NCI-H82 (cell line): Measurements from ENCODE around the gene SF3B2.
A peak's percentile ranks its signal among the peaks of the same experiment; 100 is the strongest.
"Not testable (repeated sequence)": the region's sequence is repeated elsewhere in the genome, so short reads cannot be mapped to it uniquely, and the experiment has no call there.

Experiments used
- DNase-seq: peaks from one replicate; lab custom pipeline; 2025; lab: John Stamatoyannopoulos, UW

The SF3B2 gene

DNA sequence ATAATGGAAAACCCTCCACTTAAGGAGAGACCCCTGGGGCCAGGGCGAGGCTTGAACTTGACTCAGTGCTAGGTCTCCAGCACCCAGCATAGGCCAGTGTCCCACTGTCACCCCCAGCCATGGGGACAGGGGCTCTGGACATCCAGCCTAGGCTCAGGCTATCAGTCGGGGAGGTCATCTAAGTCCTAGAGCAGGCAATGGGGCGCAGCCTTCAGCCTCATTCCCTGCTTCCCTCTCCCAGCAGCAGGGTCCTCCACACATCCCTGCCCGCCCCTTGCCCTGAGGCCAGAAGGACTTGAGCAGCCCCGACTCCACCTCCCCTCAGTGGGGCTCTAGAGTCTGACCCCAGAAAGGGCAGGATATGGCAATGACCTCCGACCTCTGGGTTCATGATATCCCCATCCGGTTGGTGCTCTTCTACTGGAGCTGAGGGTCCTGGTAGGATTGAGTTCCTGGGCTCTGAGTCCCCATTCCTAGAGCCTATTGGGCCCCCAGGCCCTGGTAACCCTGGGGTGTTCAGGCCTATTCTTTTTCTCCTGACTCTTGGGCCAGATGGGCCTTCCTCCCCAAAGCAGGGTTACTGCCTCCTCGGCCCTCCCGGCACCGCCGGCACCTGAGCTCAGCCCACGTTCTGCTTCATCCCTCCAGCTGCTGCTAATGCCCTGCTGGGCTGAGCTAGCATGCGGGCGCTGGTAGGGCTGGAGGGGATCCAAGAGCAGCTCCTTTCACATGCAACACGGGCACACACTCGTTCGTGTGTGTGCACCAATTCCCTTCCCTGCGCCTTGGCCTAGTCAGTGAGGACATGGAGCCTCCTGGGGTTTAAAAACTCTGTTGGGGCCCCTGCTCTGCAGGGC, 36.0 kb upstream of the SF3B2 start:
- DNase-seq, result no peak

DNA sequence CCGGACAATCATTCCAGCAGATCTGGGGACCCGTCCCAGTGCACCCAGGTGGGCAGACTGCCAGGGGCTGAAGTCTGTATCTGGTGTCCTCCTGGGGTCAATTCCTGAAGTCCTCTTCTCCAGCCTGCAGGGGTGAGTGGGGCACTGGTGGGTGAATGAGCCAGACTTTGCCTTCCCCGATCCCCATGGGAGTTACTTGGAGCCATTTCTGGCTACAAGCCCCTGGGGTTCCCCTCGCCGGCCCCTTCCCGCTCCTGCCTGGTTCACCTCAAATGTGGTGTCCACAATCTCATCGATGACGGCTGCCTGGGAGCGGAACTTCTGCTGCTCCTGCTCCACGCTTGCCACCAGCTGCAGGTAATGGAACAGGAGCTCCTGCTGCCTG, 35.4 kb upstream of the SF3B2 start:
- no peak for DNase-seq

DNA sequence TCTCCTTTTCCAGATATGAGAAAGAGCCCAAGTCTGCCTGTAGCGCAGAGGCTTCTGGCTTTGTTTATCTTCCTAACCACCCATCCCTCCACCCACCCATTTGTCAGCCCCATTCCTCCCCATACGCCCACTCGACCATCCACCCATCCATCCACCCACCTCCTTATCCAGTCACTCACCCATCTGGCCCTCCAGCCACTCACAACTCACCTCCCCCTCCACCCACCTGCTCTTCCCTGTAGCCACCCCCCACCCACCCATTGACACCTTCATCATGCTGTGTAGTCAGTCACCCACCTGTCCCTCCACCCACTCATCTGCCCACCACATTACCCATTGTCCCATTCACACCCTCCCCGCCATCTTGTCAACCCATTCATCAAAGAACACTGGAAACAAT, 34.8 kb upstream of the SF3B2 start:
- no peak for DNase-seq

DNA sequence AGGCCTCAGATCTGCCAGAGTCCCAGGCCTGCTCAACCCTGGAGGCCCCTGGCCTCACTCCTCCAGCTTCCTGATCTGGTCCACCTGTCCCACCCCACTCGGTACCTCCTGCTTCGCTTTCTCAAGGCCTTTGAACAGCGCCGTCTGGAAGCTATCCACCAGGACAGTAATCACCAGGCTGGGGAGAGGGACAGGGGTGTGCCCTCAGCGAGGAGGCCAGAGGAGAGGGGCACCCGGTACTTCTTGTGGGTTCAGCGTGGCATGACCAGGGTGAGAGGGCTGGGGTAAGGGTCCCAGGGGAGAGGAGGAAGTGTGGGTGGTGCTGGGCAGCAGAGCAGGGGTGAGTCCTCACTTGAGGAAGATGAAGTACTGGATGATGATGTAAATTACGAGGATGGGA, 32.0 kb upstream of the SF3B2 start:
- no peak for DNase-seq

DNA sequence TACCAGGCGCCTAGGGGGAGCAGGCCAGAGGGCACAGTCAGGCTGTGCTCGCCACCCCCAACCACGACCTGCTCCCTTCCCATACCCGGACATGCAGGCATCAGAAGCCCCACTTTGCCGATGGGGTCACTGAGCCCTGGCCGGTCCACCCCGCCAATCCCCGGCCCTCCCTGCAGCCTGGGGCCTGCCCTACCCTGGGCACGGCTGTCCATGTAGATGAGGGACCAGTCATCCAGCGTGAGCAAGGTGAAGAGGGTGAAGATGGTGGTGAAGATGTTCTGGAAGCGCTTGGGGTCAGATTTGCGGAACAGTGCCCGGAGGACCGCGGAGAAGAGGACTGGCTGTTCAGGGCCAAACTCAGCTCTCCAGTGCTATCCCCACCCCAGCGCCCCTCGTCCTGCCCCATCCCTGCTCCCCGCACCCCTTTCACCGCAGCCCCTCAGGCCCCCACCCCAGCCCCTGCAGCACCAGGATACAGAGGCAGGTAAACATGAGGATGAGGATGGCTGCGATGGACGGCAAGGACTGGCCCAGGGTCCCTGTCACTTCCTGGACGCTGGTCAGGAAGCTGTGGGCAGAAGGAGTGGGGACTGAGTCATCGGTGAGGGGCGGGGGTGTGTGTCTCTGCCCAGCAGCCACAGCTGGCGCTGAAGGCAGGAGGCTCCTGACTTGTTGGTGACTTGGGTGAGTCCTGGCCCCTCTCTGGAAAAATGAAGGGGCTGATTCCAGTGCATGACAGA, 31.4 kb upstream of the SF3B2 start:
- no peak for DNase-seq

DNA sequence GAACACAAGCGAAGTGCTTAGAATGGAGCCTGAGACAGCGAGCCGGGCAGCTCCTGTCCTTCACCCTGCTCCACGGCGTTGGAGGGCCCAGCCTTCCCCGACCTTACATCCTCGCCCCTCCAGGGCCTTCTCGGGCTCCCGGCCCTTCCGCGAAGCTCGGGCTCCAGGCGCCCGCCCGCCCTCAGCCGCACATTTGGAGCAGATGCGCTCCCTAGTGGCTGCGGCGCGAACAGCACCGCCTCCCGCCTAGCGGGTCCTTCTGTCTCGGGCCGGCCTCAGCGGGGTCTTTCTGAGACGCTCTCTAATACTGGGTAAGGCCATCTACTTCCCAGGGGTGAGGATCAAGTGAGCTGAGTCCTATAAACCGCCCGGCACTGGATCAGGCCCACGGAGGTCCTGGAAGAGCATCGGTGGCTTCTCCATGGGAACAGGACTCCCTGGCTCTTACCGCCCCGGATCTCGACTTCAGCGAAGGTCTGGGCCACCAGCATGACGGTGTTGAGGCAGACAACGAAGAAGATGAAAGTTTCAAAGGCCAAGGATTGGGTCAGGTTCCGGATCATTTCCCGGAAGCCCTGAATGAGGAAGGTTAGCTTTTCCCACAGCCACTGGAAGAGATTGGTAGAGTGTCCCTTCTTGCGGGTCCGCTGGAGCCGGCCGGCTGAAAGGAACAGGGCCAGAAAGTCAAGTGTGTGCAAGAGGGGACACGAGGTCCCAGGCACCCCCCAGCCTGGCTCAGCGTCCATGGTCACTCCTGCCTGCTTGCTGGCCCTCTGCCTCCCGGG, 29.6 kb upstream of the SF3B2 start:
- peak; percentile 75 for DNase-seq

DNA sequence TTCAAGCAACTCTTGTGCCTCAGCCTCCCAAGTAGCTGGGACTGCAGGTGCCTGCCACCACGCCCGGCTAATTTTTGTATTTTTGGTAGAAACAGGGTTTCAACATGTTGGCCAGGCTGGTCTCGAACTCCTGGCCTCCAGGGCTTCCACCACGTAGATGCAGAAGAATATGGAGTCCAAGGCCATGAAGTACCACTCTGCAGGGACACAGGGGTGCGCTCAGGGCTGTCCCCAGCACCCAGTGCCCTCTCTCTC, 29.1 kb upstream of the SF3B2 start:
- DNase-seq, result not testable (repeated sequence)

DNA sequence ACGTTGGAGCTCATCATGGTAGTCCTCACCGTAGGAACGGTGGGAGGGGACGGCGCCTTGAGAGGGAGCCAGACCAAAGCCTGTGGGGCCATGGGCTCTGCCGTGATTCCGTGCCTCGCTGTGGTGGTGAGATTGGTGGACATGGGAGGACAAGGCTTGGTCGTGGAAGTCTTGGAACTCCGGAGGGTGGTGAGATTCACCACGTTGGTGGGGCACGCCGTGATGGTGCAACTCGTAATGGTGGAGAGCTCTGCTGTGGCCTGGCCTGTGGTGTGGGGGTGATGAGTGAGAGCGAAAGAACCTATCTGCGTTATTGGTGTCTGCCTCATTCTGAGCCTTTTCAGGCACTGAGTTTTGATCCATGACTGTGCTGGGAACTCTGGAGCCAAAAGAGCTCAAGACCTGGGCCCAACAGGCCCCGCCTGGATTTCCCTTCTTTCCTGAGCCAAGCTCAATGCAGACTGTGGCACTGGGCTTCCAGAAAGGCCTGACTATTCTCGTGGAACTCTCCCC, 26.1 kb upstream of the SF3B2 start, which contains the start of gene CATSPER1:
Gene CATSPER1, minus strand, starts transcription at position 463 of the 513 bp plus-strand sequence. Its CDS starts 100 bp downstream, at position 363.
- no peak for DNase-seq

DNA sequence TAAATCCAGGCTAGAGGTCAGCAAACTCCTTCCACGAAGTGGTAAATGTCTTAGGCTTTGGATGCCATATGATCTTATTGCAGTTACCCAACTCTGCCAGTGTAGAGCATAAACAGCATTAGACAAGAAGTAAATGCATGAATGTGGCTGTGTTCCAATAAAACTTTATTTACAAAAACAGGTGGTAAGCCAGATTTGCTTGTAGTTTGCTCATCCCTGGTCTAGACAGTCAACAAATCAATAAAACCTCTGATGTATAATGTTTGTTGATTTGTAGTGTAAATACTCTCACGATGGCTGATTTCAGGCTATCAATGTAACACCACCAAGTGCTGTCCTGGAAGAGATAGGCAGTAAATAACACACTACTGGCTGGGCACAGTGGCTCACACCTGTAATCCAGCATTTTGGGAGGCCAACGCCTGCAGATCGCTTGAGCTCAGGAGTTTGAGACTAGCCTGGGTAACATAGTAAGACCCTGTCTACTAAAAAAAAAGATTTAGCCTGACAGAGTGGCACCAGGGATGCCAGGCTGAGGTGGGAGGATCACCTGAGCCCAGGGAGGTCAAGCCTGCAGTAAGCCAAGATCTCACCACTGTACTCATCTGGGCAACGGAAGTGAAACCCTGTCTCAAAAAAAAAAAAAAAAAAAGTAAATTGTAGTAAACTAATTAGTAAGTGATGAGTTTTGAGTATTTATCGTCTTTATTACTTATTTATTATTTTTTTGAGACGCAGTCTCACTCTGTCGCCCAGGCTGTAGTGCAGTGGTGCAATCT, 19.0 kb upstream of the SF3B2 start:
- DNase-seq, result no peak

DNA sequence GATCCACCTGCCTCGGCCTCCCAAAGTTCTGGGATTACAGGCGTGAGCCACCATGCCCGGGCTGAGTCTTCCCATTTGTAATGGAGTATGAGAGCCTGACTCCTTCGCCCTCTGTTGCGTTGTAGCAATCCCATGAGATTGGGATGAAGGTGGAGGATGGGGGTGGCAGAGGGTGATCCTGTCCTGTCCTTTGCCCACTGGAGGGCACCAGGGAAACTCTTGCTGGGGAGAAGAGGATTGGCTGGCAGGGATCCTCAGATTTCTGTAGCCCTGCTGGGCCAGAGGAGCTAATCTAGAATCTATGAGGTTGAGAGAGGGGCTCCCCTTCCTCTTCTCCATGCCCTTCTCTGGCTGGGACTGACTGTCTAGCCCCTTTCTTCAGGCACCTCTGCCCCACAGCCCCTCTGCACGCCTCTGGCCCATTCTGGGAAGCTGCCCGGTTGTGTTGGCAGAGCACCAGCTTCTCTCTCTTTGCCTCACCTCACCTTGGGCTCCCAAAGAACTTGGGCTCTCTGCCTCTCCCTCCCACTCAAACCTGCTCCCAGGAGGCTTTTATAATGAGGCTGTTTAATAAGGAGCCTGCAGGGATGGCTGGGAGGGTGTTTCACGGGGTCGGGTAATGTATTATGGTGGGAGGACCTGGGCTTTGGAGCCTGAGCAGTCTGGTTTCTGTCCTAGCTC, 16.4 kb upstream of the SF3B2 start:
- DNase-seq, result no peak

DNA sequence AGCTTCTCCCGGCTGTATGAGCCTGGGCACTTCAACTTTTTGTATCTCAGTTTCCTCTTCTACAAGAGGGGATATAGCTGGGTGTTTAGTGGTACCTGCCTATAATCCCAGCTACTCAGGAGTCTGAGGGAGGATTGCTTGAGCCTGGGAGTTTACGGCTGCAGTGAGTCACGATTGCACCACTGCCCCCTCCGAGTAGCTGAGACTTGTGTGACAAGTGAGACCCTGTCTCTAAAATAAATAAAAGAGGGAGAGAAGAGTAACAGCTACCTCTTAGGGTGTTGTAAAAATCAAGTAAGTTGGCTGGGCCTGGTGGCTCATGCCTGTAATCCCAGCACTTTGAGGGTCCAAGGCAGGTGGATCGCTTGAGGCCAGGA, 15.8 kb upstream of the SF3B2 start:
- DNase-seq, result no peak

DNA sequence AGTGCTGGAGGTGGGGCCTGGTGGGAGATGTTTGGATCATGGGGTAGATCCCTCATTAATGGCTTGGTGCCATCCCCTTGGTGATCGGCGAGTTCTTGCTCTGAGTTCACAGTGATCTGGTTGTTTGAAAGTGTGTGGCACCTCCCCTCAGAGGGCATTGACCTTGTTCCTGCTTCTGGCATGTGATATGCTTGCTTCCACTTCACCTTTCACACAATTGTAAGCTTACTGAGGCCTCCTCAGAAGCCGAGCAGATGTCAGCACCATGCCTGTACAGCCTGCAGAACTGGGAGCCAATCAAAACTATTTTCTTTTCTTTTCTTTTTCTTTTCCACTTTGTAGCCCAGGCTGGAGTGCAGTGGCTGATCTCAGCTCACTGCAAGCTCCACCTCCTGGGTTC, 14.8 kb upstream of the SF3B2 start:
- DNase-seq, result no peak

DNA sequence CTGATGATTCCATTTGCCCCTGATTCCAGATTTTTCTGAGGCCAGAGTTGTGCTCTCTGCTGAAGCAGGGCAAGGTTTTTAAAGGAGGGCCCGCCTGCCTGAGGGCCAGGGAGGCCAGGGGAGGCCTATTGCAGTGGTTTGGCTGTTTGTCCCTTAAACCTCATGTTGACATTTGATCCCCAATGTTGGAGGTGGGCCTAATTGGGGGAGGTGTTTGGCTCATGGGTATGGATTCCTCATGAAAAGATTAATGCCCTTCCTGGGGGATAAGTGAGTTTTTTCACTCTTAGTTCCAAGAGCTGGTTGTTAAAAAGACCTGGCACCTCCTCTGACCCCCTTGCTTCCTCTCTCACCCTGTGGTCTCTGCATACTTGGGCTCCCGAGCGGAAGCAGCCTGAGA, 12.4 kb upstream of the SF3B2 start:
- DNase-seq, result no peak

DNA sequence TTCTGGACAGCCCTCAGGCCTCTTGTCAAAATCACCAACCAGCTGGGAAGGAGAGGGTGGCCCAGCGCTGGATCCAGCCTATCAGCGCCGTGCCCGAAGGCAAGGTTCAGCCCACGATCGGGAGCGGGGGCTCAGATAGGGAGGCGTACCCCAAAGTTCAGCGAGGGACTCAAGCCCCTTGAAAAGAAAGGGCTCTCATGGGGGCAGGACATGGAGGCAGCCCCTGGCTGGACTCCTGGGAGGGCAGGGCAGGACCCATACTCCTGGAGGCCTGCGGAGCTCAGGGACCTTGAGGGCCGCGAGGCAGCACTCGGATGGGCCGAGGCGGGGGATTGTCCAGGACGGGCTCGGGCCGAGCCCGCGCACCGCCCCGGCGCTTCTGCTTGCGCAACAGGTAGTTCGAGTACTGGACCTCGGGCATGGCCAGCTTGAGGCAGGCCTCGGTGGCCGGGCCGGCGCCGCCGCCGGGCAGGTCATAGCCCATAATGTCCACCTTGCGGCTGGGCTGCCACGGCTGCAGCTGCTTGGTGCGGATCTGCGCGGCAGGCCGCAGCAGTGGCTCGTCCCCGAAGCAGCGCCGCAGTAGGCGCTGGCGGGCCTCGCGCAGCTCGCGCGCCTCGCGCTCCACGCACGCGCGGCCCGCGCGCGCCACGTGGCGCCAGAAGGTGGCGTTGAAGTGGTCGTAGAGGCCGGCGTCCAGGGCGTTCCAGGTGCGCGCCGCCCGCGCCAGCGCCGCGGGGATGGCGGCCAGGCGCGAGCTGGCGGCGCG, 9.8 kb upstream of the SF3B2 start:
- no peak for DNase-seq

DNA sequence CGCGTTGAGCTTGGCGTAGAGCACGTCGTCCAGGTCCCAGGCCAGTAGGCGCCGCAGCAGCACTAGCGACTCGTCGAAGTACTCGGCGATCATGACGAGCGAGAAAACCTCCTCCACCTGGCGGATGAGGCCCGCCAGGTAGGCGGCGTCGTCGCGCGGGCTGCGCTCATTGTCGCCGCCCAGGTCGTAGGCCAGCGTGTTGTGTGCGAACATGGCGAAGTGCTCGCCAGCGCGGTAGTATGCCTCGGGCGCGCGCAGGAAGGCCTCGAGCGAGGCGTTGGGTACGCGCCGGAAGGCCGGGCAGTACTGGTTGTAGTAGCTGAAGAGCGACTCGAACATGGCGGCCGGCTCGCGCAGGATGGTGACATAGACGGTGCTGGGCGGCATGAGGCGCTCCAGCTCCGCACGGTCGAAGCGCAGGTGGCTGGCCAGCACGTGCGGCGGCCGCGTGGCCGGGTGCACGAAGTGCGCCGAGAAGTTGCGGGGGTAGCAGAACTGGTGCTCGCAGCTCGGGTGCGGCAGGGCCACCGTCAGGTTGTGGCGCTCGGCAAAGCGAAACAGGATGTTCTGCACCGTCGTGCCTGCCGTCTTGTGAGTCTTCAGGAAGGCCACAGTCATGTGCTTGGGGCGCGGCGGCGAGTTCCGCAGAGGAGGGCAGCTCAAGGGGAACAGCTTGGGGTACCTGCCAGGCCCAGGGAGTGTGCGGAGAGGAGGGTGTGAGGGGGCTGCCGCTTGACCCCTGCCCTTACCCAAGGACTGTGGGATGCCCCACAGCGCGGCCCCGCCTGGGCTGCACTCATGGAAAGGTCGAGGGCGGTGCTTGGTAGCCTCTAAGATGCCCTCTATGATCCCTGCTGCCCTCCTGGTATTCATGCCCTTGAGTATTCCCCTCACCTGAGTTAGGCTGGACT, 8.9 kb upstream of the SF3B2 start:
- no peak for DNase-seq

DNA sequence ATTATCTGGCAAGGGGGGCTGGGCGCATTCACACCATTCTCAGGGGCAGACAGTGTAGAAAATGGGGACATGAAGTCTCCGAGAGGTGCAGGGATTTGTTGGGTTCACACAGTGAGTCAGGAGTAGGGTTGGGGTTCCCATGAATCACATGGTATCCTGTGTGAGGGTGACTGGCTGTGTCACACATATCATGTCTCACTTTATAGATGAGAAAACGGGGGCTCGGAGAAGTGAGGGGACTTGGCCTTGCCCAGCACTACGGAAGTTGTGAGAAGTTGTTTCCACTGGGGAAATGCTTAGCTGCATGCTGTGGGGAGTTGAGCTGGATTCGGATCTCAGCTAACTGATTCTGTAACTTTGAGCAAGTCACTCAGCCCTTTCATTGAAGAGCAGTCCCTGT, 7.4 kb upstream of the SF3B2 start:
- DNase-seq, result no peak

DNA sequence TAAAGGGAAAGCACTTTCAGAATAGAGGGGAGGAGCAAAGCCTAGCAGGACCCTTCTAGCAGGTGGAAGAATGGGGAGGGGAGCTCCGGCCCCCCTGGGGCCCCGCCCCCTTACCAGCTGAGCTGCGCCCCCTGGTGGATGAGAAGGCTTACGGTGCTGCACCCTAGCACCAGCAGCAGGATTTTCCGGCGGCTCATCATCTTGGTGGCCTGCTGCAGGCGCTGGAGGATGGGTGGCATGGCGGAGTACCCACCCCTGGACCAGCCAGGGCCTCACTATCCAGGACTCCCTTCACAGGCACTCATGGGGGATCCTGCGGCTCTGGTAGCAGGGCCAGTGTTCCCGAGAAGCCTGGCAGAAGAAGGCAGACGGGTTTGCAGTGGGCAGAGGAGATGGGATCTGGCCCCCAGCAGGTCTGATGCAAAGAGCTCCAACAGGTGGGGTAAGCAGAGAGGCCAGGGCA, 7.0 kb upstream of the SF3B2 start:
- DNase-seq, result peak; percentile 88

DNA sequence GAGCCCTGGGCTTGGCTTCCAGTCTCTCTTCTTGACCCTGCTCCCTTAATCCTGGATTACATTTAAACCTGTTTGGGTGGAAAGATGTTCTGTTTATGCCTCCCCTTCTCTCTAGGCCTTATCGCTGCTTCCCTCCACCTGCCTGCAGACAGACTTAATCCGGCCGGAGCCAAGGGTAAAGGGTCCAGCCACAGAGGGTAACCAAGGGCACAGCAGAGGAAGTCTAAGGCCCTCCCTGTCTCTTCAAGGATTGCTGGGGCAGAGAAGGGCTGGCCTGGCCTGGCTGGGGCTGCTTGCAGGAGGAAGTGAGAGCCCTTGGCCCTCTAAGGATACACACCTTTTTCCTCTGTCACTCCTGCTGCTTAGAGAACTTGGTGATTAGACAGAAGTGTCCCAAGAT, 5.3 kb upstream of the SF3B2 start:
- peak; percentile 85 for DNase-seq
